ENCODE measurements around the gene SGF29.
"Not testable (repeated sequence)": the region's sequence is repeated elsewhere in the genome, so short reads cannot be mapped to it uniquely, and the experiment has no call there.

SGF29 gene

GRCh38 chr16:28596840-28597691 lies 43.3 kb downstream of the SGF29 start, which contains the start of gene SULT1A2:
SULT1A2 (minus strand) TSS chr16:28597050; CDS start chr16:28595930, 1,120 bp downstream.
- DNase-seq = no peak

GRCh38 chr16:28597692-28598261 lies 44.1 kb downstream of the SGF29 start:
- DNase-seq = no peak

GRCh38 chr16:28599377-28600285 lies 45.9 kb downstream of the SGF29 start:
- not testable (repeated sequence) for DNase-seq

- not testable (repeated sequence) for DNase-seq
Observed at GRCh38 chr16:28600965-28601364, 47.2 kb downstream of the SGF29 start.

GRCh38 chr16:28601589-28601988 lies 47.9 kb downstream of the SGF29 start:
- DNase-seq = not testable (repeated sequence)

- DNase-seq = not testable (repeated sequence)
Observed at GRCh38 chr16:28602062-28602461, 48.3 kb downstream of the SGF29 start.

- DNase-seq = no peak
Observed at GRCh38 chr16:28602529-28602928, 48.8 kb downstream of the SGF29 start.

- no peak for DNase-seq
Observed at GRCh38 chr16:28603381-28604185, 49.9 kb downstream of the SGF29 start.

- DNase-seq = peak; percentile 5
Observed at GRCh38 chr16:28604186-28604565, 50.5 kb downstream of the SGF29 start.

GRCh38 chr16:28606291-28607115 lies 52.8 kb downstream of the SGF29 start:
- DNase-seq = no peak

GRCh38 chr16:28607116-28607623 lies 53.5 kb downstream of the SGF29 start:
- DNase-seq = no peak

- not testable (repeated sequence) for DNase-seq
Observed at GRCh38 chr16:28607681-28608495, 54.2 kb downstream of the SGF29 start.

GRCh38 chr16:28608496-28608808 lies 54.7 kb downstream of the SGF29 start:
- not testable (repeated sequence) for DNase-seq

GRCh38 chr16:28608867-28609596 lies 55.3 kb downstream of the SGF29 start:
- peak; percentile 19 for DNase-seq

- DNase-seq = peak; percentile 39
Observed at GRCh38 chr16:28609631-28610594, 56.2 kb downstream of the SGF29 start, which contains the start of gene SULT1A1. SULT1A1 (minus strand) TSS chr16:28610044; CDS start chr16:28608855, 1,189 bp downstream.

- DNase-seq = peak; percentile 13
Observed at GRCh38 chr16:28610595-28611191, 57.0 kb downstream of the SGF29 start.

GRCh38 chr16:28612359-28613280 lies 58.9 kb downstream of the SGF29 start:
- not testable (repeated sequence) for DNase-seq

Data from femur (tissue), 1 donor.